Fibroblast of the conjunctiva (primary cell): ENCODE data around the gene SAFB.
"Not testable (repeated sequence)": the region's sequence is repeated elsewhere in the genome, so short reads cannot be mapped to it uniquely, and the experiment has no call there.

ENCODE experiments used
- DNase-seq: peaks from one replicate; pipeline ENCODE4 v3.0.0-alpha.2; 2010; ENCODE audit warnings: low read depth

Gene SAFB

GRCh38 chr19:5684694-5685430 lies 62.0 kb downstream of the SAFB start:
- no peak for DNase-seq

GRCh38 chr19:5686326-5686646 lies 63.4 kb downstream of the SAFB start:
- no peak for DNase-seq

GRCh38 chr19:5686647-5687359 lies 63.9 kb downstream of the SAFB start:
- DNase-seq, result peak; percentile 89

- DNase-seq, result no peak
Observed at GRCh38 chr19:5687360-5688198, 64.7 kb downstream of the SAFB start.

- DNase-seq, result not testable (repeated sequence)
Observed at GRCh38 chr19:5688262-5688881, 65.5 kb downstream of the SAFB start.

- peak; percentile 95 for DNase-seq
Observed at GRCh38 chr19:5690125-5690954, 67.5 kb downstream of the SAFB start, which contains the start of gene RPL36. RPL36 (plus strand) TSS chr19:5690295; CDS start chr19:5690508, 213 bp downstream.

- peak; percentile 67 for DNase-seq
Observed at GRCh38 chr19:5690955-5691821, 68.3 kb downstream of the SAFB start.

GRCh38 chr19:5691822-5692722 lies 69.2 kb downstream of the SAFB start:
- no peak for DNase-seq

- no peak for DNase-seq
Observed at GRCh38 chr19:5692723-5693194, 69.9 kb downstream of the SAFB start.

GRCh38 chr19:5693195-5694166 lies 70.6 kb downstream of the SAFB start:
- DNase-seq, result no peak

- DNase-seq, result no peak
Observed at GRCh38 chr19:5694167-5694955, 71.5 kb downstream of the SAFB start.

- DNase-seq, result no peak
Observed at GRCh38 chr19:5694956-5695648, 72.2 kb downstream of the SAFB start.

GRCh38 chr19:5695649-5696195 lies 72.8 kb downstream of the SAFB start:
- no peak for DNase-seq

GRCh38 chr19:5696196-5697021 lies 73.5 kb downstream of the SAFB start:
- no peak for DNase-seq
